ENCODE results near the gene ARNT2. TPM values are rescaled to one million over a fixed set of nuclear protein-coding genes. Genes with fewer than 3 reads are reported as not detected.

Gene ARNT2
- total and polyA plus RNA-seq, 4 donors = 2.0 to 12.2 (median 5.5) TPM

- DNase-seq (peak in 1 of 3 donors; percentile 2), ATAC-seq (ENCODE audit: insufficient read depth, low FRiP score) (no peak)
- TF ChIP-seq CTCF (IDR thresholded peaks at IDR 0.05; ENCODE audit: control extremely low read depth, extremely low read depth) = no peak
- H3K27ac ChIP-seq (ENCODE audit: low read depth in 1 of 2, low read length in 1 of 2) = no peak overlapping the region
- peaks cover 0 to 50% (median 22%) of the 10 kb centered on the region in 4 donors for H3K36me3 ChIP-seq (ENCODE audit: control insufficient read depth in 4 of 4, insufficient read depth in 4 of 4, low read length in 4 of 4)
- no peak overlapping the region for H3K9ac ChIP-seq (ENCODE audit: insufficient read depth in 1 of 2, low read length in 2 of 2)
- peaks cover 0 to 18% (median 4%) of the 10 kb centered on the region in 5 donors for H3K4me1 ChIP-seq (ENCODE audit: control insufficient read depth in 5 of 5, insufficient read depth in 5 of 5, low read length in 5 of 5)
- H3K9me3 ChIP-seq (ENCODE audit: control insufficient read depth in 4 of 4, insufficient read depth in 3 of 4, low read length in 3 of 4) = no peaks in the 10 kb centered on the region
- 95 to 97% methylated on average over 8 of the region's 8 CpGs for WGBS, 2 donors
- no peaks in the 10 kb centered on the region for H3K27me3 ChIP-seq (ENCODE audit: control insufficient read depth in 3 of 3, insufficient read depth in 3 of 3, low read length in 2 of 3)
- H3K4me3 ChIP-seq = no peak overlapping the region
Observed at GRCh38 chr15:80577552-80578205, 173.5 kb downstream of the ARNT2 start.

GRCh38 chr15:80578206-80578595, 174.0 kb downstream of the ARNT2 start:
- no peak for TF ChIP-seq CTCF (IDR thresholded peaks at IDR 0.05; ENCODE audit: control extremely low read depth, extremely low read depth)
- Histone ChIP-seq H3K27me3 (ENCODE audit: control insufficient read depth in 3 of 3, insufficient read depth in 3 of 3, low read length in 2 of 3) (no peaks in the 10 kb centered on the region), H3K9me3 (ENCODE audit: control insufficient read depth in 4 of 4, insufficient read depth in 3 of 4, low read length in 3 of 4) (no peaks in the 10 kb centered on the region), H3K36me3 (ENCODE audit: control insufficient read depth in 4 of 4, insufficient read depth in 4 of 4, low read length in 4 of 4) (peaks cover 0 to 53% (median 25%) of the 10 kb centered on the region in 4 donors), H3K27ac (ENCODE audit: low read depth in 1 of 2, low read length in 1 of 2) (no peak overlapping the region), H3K4me1 (ENCODE audit: control insufficient read depth in 5 of 5, insufficient read depth in 5 of 5, low read length in 5 of 5) (peaks cover 0 to 13% (median 4%) of the 10 kb centered on the region in 5 donors), H3K9ac (ENCODE audit: insufficient read depth in 1 of 2, low read length in 2 of 2) (no peak overlapping the region), H3K4me3 (no peak overlapping the region)
- DNase-seq (no peak), ATAC-seq (ENCODE audit: insufficient read depth, low FRiP score) (no peak)
- 87 to 91% methylated on average over 5 of the region's 5 CpGs for WGBS, 2 donors

GRCh38 chr15:80578871-80579270, 174.7 kb downstream of the ARNT2 start:
- no peak for TF ChIP-seq CTCF (IDR thresholded peaks at IDR 0.05; ENCODE audit: control extremely low read depth, extremely low read depth)
- WGBS, 2 donors = 81 to 94% methylated on average over 7 of the region's 7 CpGs
- no peak overlapping the region for H3K27ac ChIP-seq (ENCODE audit: low read depth in 1 of 2, low read length in 1 of 2)
- H3K27me3 ChIP-seq (ENCODE audit: control insufficient read depth in 3 of 3, insufficient read depth in 3 of 3, low read length in 2 of 3) = no peaks in the 10 kb centered on the region
- peaks cover 0 to 60% (median 26%) of the 10 kb centered on the region in 4 donors for H3K36me3 ChIP-seq (ENCODE audit: control insufficient read depth in 4 of 4, insufficient read depth in 4 of 4, low read length in 4 of 4)
- no peak for DNase-seq
- no peak for ATAC-seq (ENCODE audit: insufficient read depth, low FRiP score)
- H3K4me3 ChIP-seq = no peak overlapping the region
- no peak overlapping the region for H3K9ac ChIP-seq (ENCODE audit: insufficient read depth in 1 of 2, low read length in 2 of 2)
- no peaks in the 10 kb centered on the region for H3K9me3 ChIP-seq (ENCODE audit: control insufficient read depth in 4 of 4, insufficient read depth in 3 of 4, low read length in 3 of 4)
- peaks cover 0 to 7% (median 4%) of the 10 kb centered on the region in 5 donors for H3K4me1 ChIP-seq (ENCODE audit: control insufficient read depth in 5 of 5, insufficient read depth in 5 of 5, low read length in 5 of 5)
